ENCODE data around the gene PRLR.

PRLR gene

DNA sequence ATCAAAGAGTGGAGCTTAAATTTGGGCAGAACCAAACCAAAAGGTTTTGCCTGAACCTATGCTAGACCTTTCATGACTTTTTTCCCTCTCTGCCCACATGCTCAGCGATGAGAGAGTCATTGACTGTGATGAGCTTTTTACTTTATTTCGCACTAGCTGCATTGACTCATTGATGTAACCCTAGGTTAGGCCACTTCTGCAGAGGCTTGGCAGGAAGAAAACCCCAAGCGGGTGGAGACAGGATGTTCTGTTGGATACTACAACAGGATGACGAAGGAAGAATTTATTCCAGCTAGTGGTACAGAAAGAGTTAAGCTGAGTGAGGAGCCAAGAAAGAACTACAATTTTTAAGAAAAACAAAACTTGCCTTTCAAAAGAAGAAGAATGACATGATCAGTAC is 201.0 kb downstream of the PRLR start:
- H3K18ac ChIP-seq (ENCODE audit: low read length), result no peak overlapping the region
- H2BK5ac ChIP-seq (ENCODE audit: low read length), result no peak overlapping the region
- DNase-seq, result no peak
- H3K4me1 ChIP-seq (ENCODE audit: control insufficient read depth, low read depth, low read length), result no peaks in the 10 kb centered on the region
- no peak overlapping the region for H4K8ac ChIP-seq (ENCODE audit: low read depth, low read length)
- H4K5ac ChIP-seq (ENCODE audit: low read length), result no peak overlapping the region
- H3K79me2 ChIP-seq (ENCODE audit: control insufficient read depth, insufficient read depth, low read length), result no peaks in the 10 kb centered on the region
- no peak overlapping the region for H3K4ac ChIP-seq (ENCODE audit: low read depth, low read length)
- no peaks in the 10 kb centered on the region for H3K27me3 ChIP-seq (ENCODE audit: insufficient read depth, low read length, poor library complexity)
- H3K36me3 ChIP-seq (ENCODE audit: control insufficient read depth, insufficient read depth, low read length), result no peaks in the 10 kb centered on the region
- WGBS (ENCODE audit: extremely low coverage, insufficient coverage, low lambda C conversion rate), result no CpG with 5 or more reads among the region's 4 CpGs
- H3K79me1 ChIP-seq (ENCODE audit: low read length), result no peaks in the 10 kb centered on the region
- no peak overlapping the region for H2BK120ac ChIP-seq (ENCODE audit: low read depth, low read length)
- no peak overlapping the region for H3K23ac ChIP-seq (ENCODE audit: low read length)
- H3K4me2 ChIP-seq (ENCODE audit: low read length), result no peak overlapping the region
- no peak overlapping the region for H2BK15ac ChIP-seq (replicated peaks; ENCODE audit: low read depth)
- no peak overlapping the region for H3K27ac ChIP-seq (ENCODE audit: low read depth, low read length)
- H2AK5ac ChIP-seq (ENCODE audit: low read length), result no peak overlapping the region
- H3K4me3 ChIP-seq (ENCODE audit: low read length), result no peak overlapping the region
- H3K56ac ChIP-seq (ENCODE audit: low read length), result no peak overlapping the region
- no peak overlapping the region for H3K9ac ChIP-seq (ENCODE audit: low read length)

DNA sequence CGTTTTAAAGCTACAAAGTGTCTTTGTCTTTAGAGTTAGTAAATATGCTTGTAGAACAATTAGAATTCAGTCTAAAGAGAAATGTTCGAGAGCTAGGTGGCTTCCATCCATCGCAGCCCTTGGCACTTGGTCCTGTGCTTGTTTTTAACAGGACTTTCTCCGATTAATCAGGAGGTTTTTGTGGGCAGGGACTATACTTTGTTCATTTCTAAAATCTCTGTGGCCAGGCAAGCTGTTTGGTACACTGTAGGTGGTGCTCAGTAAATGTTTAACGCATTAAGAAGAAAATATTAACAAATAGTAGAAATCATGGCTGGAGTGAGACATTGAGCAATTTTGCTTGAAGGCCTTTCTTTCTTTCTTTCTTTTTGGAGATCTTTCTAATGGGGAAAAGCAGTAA is 203.3 kb downstream of the PRLR start:
- H3K4me2 ChIP-seq (ENCODE audit: low read length), result no peak overlapping the region
- H2BK120ac ChIP-seq (ENCODE audit: low read depth, low read length), result no peak overlapping the region
- no peaks in the 10 kb centered on the region for H3K79me1 ChIP-seq (ENCODE audit: low read length)
- no peak overlapping the region for H3K23ac ChIP-seq (ENCODE audit: low read length)
- H3K79me2 ChIP-seq (ENCODE audit: control insufficient read depth, insufficient read depth, low read length), result no peaks in the 10 kb centered on the region
- whole genome bisulfite sequencing (ENCODE audit: extremely low coverage, insufficient coverage, low lambda C conversion rate), result no CpG with 5 or more reads among the region's 5 CpGs
- H4K5ac ChIP-seq (ENCODE audit: low read length), result no peak overlapping the region
- H4K8ac ChIP-seq (ENCODE audit: low read depth, low read length), result no peak overlapping the region
- H3K18ac ChIP-seq (ENCODE audit: low read length), result no peak overlapping the region
- H3K36me3 ChIP-seq (ENCODE audit: control insufficient read depth, insufficient read depth, low read length), result no peaks in the 10 kb centered on the region
- no peak overlapping the region for H2BK5ac ChIP-seq (ENCODE audit: low read length)
- H2AK5ac ChIP-seq (ENCODE audit: low read length), result no peak overlapping the region
- H3K56ac ChIP-seq (ENCODE audit: low read length), result no peak overlapping the region
- DNase-seq, result no peak
- no peak overlapping the region for H3K4me3 ChIP-seq (ENCODE audit: low read length)
- no peaks in the 10 kb centered on the region for H3K4me1 ChIP-seq (ENCODE audit: control insufficient read depth, low read depth, low read length)
- no peak overlapping the region for H2BK15ac ChIP-seq (replicated peaks; ENCODE audit: low read depth)
- H3K27me3 ChIP-seq (ENCODE audit: insufficient read depth, low read length, poor library complexity), result no peaks in the 10 kb centered on the region
- no peak overlapping the region for H3K27ac ChIP-seq (ENCODE audit: low read depth, low read length)
- no peak overlapping the region for H3K9ac ChIP-seq (ENCODE audit: low read length)
- no peak overlapping the region for H3K4ac ChIP-seq (ENCODE audit: low read depth, low read length)

DNA sequence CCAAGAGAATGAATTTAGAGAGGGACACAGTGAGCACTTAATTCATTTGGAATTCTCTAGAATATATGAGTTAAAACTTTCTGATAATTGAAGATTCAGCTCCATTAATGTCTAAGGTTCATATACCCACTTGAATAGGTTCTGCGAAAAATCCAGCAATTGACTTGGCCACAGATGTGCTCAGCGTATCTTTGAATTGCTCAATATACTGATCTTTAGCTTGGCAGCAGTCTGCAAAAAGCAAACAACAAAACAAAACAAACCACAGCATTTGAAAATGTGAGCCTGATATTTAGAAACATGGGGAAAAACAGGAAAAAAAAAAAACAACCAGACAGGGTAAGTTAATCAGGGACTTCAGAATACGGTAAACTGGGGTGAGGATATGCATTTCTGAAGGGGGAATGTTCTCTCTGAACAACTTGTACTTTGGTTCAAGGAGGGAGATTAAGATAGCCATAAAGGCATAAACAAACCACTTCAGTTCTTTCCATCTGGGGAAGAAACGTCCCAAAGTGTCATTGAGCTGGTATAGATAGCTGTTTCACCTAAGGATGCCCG is 203.9 kb downstream of the PRLR start:
- no peak overlapping the region for H2BK5ac ChIP-seq (ENCODE audit: low read length)
- H3K79me2 ChIP-seq (ENCODE audit: control insufficient read depth, insufficient read depth, low read length), result no peaks in the 10 kb centered on the region
- no peaks in the 10 kb centered on the region for H3K27me3 ChIP-seq (ENCODE audit: insufficient read depth, low read length, poor library complexity)
- H3K4ac ChIP-seq (ENCODE audit: low read depth, low read length), result no peak overlapping the region
- no peak overlapping the region for H2BK120ac ChIP-seq (ENCODE audit: low read depth, low read length)
- no peak overlapping the region for H3K27ac ChIP-seq (ENCODE audit: low read depth, low read length)
- no peak overlapping the region for H4K5ac ChIP-seq (ENCODE audit: low read length)
- H3K18ac ChIP-seq (ENCODE audit: low read length), result no peak overlapping the region
- no peak overlapping the region for H3K56ac ChIP-seq (ENCODE audit: low read length)
- H3K79me1 ChIP-seq (ENCODE audit: low read length), result no peaks in the 10 kb centered on the region
- no peak overlapping the region for H3K23ac ChIP-seq (ENCODE audit: low read length)
- H3K4me1 ChIP-seq (ENCODE audit: control insufficient read depth, low read depth, low read length), result no peaks in the 10 kb centered on the region
- no peak overlapping the region for H3K4me2 ChIP-seq (ENCODE audit: low read length)
- H2BK15ac ChIP-seq (replicated peaks; ENCODE audit: low read depth), result no peak overlapping the region
- H3K9ac ChIP-seq (ENCODE audit: low read length), result no peak overlapping the region
- H3K4me3 ChIP-seq (ENCODE audit: low read length), result no peak overlapping the region
- H2AK5ac ChIP-seq (ENCODE audit: low read length), result no peak overlapping the region
- WGBS (ENCODE audit: extremely low coverage, insufficient coverage, low lambda C conversion rate), result no CpG with 5 or more reads among the region's 5 CpGs
- H3K36me3 ChIP-seq (ENCODE audit: control insufficient read depth, insufficient read depth, low read length), result no peaks in the 10 kb centered on the region
- H4K8ac ChIP-seq (ENCODE audit: low read depth, low read length), result no peak overlapping the region
- DNase-seq, result no peak

DNA sequence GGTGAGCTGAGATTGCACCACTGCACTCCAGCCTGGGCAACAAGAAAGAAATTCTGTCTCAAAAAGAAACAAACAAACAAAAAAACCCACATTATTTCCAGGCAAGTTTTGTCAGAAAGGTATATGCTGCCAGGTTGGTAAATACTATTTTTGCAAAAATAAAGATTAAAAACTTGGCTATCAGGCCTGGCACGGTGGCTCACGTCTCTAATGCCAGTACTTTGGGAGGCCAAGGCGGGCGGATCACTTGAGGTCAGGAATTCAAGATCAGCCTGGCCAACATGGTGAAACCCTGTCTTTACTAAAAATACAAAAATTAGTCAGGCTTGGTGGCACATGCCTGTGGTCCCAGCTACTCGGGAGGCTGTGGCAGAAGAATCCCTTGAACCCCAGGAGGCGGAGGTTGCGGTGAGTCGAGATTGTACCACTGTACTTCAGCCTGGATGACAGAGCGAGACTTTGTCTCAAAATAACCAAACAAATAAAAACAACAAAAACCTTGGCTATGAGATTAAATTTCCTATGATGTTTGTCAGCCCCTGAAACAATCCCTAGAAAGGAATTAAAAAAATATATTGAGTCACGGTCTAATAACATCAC is 205.3 kb downstream of the PRLR start:
- Histone ChIP-seq H3K36me3 (ENCODE audit: control insufficient read depth, insufficient read depth, low read length) (no peaks in the 10 kb centered on the region), H4K8ac (ENCODE audit: low read depth, low read length) (no peak overlapping the region), H3K9ac (ENCODE audit: low read length) (no peak overlapping the region), H2AK5ac (ENCODE audit: low read length) (no peak overlapping the region), H2BK5ac (ENCODE audit: low read length) (no peak overlapping the region), H3K4me1 (ENCODE audit: control insufficient read depth, low read depth, low read length) (no peaks in the 10 kb centered on the region), H3K4ac (ENCODE audit: low read depth, low read length) (no peak overlapping the region), H3K4me2 (ENCODE audit: low read length) (no peak overlapping the region), H3K56ac (ENCODE audit: low read length) (no peak overlapping the region), H3K79me2 (ENCODE audit: control insufficient read depth, insufficient read depth, low read length) (no peaks in the 10 kb centered on the region), H3K27me3 (ENCODE audit: insufficient read depth, low read length, poor library complexity) (no peaks in the 10 kb centered on the region), H3K4me3 (ENCODE audit: low read length) (no peak overlapping the region), H3K27ac (ENCODE audit: low read depth, low read length) (no peak overlapping the region), H3K18ac (ENCODE audit: low read length) (no peak overlapping the region), H4K5ac (ENCODE audit: low read length) (no peak overlapping the region), H2BK15ac (replicated peaks; ENCODE audit: low read depth) (no peak overlapping the region), H3K79me1 (ENCODE audit: low read length) (no peaks in the 10 kb centered on the region), H3K23ac (ENCODE audit: low read length) (no peak overlapping the region), H2BK120ac (ENCODE audit: low read depth, low read length) (no peak overlapping the region)
- no CpG with 5 or more reads among the region's 10 CpGs for WGBS (ENCODE audit: extremely low coverage, insufficient coverage, low lambda C conversion rate)
- no peak for DNase-seq

DNA sequence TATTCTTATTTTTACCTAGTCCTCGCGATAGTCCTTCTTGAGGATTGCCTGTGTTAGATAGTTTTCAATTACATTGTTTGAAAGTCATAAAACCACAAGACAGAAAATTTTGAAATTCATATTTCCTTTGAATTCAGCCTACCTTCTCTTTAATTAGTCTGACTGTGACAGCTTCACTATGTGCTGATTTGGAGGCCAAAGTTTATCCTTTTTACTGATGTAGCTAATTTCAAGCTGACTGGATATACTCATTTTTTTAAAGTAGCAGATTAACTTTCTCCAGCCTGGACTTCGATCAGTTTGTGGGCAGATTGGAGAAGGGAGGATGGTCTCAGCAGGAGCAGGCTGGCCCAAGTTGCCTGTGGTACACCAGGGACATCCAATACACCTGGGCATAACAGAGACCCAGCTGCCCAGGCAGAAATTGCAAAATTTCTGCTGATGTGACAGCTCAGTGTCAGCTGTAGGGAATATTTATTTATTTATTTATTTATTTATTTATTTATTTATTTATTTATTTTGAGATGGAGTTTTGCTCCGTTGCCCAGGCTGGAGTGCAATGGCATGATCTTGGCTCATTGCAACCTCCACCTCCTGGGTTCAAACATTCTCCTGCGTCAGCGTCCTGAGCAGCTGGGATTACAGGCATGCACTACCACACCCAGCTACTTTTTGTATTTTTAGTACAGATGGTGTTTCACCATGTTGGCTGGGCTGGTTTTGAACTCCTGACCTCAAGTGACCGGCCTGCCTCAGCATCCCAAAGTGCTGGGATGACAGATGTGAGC is 206.7 kb downstream of the PRLR start:
- Histone ChIP-seq H2BK5ac (ENCODE audit: low read length) (no peak overlapping the region), H3K79me1 (ENCODE audit: low read length) (no peaks in the 10 kb centered on the region), H4K8ac (ENCODE audit: low read depth, low read length) (no peak overlapping the region), H3K79me2 (ENCODE audit: control insufficient read depth, insufficient read depth, low read length) (no peaks in the 10 kb centered on the region), H3K9ac (ENCODE audit: low read length) (no peak overlapping the region), H3K23ac (ENCODE audit: low read length) (no peak overlapping the region), H3K27ac (ENCODE audit: low read depth, low read length) (no peak overlapping the region), H2BK120ac (ENCODE audit: low read depth, low read length) (no peak overlapping the region), H3K4me2 (ENCODE audit: low read length) (no peak overlapping the region), H2AK5ac (ENCODE audit: low read length) (no peak overlapping the region), H3K27me3 (ENCODE audit: insufficient read depth, low read length, poor library complexity) (no peaks in the 10 kb centered on the region), H3K4me1 (ENCODE audit: control insufficient read depth, low read depth, low read length) (no peaks in the 10 kb centered on the region), H4K5ac (ENCODE audit: low read length) (no peak overlapping the region), H2BK15ac (replicated peaks; ENCODE audit: low read depth) (no peak overlapping the region), H3K56ac (ENCODE audit: low read length) (no peak overlapping the region), H3K4me3 (ENCODE audit: low read length) (no peak overlapping the region), H3K36me3 (ENCODE audit: control insufficient read depth, insufficient read depth, low read length) (no peaks in the 10 kb centered on the region), H3K4ac (ENCODE audit: low read depth, low read length) (no peak overlapping the region), H3K18ac (ENCODE audit: low read length) (no peak overlapping the region)
- WGBS (ENCODE audit: extremely low coverage, insufficient coverage, low lambda C conversion rate), result no CpG with 5 or more reads among the region's 7 CpGs
- DNase-seq, result no peak

Measured in mesendoderm (in vitro differentiated cells).